ENCODE data around the gene TGFB1I1.
"Not testable (repeated sequence)": the region's sequence is repeated elsewhere in the genome, so short reads cannot be mapped to it uniquely, and the experiment has no call there.

The TGFB1I1 gene

DNA sequence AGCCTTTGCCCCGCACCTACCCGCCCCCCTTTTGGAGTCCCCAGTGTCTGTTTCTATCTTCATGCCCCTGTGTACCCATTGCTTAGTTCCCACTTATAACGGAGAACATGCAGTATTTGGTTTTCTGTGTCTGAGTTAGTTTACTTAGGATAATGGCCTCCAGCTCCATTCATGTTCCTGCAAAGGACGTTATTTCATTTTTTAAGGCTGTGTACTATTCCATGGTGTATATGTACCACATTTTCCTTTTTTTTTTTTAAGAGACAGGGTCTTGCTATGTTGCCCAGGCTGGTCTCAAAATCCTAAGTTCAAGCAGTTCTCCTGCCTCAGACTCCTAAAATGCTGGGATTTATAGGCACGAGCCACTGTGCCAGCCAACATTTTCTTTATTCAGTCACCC is 4.1 kb upstream of the TGFB1I1 start:
- in situ Hi-C loops (cut with MboI; ENCODE audit: low sequenced_read_pairs) = no loop called here

DNA sequence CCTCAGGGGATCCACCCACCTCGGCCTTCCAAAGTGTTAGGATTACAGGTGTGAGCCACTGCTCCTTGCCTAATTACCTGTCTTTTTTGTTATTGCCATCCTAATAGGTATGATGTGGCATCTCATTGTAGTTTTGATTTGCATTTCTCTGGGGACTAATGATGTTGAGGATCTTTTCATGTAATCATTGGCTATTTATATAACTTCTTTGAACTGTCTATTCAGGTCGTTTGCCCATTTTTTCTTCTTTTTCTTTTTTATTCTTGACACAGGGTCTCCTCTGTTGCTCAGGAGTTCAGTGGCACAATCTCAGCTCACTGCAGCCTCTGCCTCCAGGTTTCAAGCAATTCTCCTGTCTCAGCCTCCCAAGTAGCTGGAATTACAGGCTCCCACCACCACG is 1.3 kb upstream of the TGFB1I1 start:
- in situ Hi-C loops (cut with MboI; ENCODE audit: low sequenced_read_pairs) = no loop called here

- in situ Hi-C loops (cut with MboI; ENCODE audit: low sequenced_read_pairs) = no loop called here
These were observed 594 bp upstream of the TGFB1I1 start for GRCh38 chr16:31471241-31471874.

DNA sequence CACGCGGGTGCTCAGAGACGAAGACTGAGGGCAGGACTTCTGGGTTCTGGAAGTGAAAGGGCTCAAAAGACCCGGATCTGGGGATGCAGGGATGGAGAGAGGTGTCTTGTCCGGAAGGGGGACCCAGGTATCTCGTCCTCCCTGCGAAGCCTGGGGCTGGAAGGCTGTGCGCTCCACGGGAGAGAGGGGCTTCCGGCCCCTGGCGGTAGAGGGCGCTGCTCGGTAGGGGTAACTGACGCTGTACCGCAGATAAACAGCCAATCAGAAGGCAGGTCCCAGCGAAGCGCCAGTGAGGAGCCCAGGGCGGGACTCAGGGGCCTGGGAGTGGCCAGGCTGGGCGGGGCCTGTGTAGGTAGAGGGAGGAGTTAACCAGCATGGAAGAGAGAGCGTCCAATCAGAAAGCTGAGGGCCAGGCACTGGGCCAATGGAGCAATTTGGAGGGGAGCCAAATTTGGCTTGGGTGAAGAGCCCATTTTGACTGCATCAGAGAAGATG is 804 bp downstream of the TGFB1I1 start:
- in situ Hi-C loops (cut with MboI; ENCODE audit: low sequenced_read_pairs) = no loop called here

DNA sequence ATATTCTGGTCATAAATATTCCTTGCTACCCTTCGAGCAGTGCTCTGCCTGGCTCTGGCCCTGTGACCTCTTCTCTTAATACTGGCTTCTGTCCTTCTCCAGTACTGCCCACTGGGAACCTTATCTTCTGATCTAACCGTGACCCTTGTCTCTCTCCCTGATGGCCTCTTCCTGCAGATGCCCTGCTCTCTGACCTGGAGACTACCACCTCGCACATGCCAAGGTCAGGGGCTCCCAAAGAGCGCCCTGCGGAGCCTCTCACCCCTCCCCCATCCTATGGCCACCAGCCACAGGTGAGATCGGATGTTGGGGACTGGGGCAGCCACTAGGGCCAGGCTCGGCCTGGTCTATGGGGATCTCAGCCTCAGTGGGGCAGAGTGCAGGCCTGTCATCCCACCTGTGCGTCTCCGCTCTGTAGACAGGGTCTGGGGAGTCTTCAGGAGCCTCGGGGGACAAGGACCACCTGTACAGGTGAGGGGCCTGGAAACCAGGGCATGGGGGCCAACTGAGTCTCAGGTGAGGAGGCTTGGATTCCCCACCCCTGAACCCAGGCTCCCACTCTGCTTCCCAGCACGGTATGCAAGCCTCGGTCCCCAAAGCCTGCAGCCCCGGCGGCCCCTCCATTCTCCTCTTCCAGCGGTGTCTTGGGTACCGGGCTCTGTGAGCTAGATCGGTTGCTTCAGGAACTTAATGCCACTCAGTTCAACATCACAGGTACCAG is 1.5 kb downstream of the TGFB1I1 start:
- in situ Hi-C loops (cut with MboI; ENCODE audit: low sequenced_read_pairs) = no loop called here

- in situ Hi-C loops (cut with MboI; ENCODE audit: low sequenced_read_pairs) = no loop called here
These were observed 2.3 kb downstream of the TGFB1I1 start for GRCh38 chr16:31474173-31474714.

GRCh38 chr16:31474773-31475738 is 3.1 kb downstream of the TGFB1I1 start:
- in situ Hi-C loops (cut with MboI; ENCODE audit: low sequenced_read_pairs) = no loop called here

DNA sequence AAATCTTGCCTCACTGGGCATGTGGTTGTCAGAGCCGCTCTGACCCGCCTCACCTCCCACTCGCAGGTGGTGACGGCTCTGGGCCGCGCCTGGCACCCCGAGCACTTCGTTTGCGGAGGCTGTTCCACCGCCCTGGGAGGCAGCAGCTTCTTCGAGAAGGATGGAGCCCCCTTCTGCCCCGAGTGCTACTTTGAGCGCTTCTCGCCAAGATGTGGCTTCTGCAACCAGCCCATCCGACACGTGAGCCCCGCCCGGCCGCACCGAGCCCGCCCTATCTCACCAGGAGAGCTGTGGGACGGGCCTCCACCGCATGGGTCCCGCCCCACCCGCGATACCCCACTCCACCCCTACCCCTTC is 4.0 kb downstream of the TGFB1I1 start:
- in situ Hi-C loops (cut with MboI; ENCODE audit: low sequenced_read_pairs) = no loop called here

- in situ Hi-C loops (cut with MboI; ENCODE audit: low sequenced_read_pairs) = no loop called here
These were observed 4.6 kb downstream of the TGFB1I1 start for GRCh38 chr16:31476303-31477219.

GRCh38 chr16:31477220-31478216 is 5.6 kb downstream of the TGFB1I1 start:
- in situ Hi-C loops (cut with MboI; ENCODE audit: low sequenced_read_pairs) = no loop called here

- in situ Hi-C loops (cut with MboI; ENCODE audit: low sequenced_read_pairs) = no loop called here
These were observed 7.0 kb downstream of the TGFB1I1 start for GRCh38 chr16:31478956-31479355.

DNA sequence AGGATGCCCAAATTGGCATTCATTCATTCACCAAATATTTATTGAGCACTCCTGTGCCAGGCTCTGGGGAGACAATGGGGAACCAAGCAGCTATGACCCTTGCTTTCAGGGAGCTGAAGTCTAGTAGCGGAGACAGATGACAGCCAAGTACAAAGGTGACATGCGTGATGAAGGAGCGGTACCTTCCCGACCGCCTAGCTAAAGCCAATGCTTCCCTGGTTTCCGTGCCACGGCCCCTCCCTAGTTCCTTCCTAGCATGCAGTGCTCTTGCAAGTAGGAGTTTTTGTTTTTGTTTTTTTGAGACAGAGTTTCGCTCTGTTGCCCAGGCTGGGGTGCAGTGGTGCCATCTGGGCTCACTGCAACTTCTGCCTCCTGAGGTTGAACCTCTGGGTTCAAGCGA is 7.8 kb downstream of the TGFB1I1 start:
- in situ Hi-C loops (cut with MboI; ENCODE audit: low sequenced_read_pairs) = no loop called here

GRCh38 chr16:31480851-31481536 is 9.0 kb downstream of the TGFB1I1 start:
- in situ Hi-C loops (cut with MboI; ENCODE audit: low sequenced_read_pairs) = no loop called here

DNA sequence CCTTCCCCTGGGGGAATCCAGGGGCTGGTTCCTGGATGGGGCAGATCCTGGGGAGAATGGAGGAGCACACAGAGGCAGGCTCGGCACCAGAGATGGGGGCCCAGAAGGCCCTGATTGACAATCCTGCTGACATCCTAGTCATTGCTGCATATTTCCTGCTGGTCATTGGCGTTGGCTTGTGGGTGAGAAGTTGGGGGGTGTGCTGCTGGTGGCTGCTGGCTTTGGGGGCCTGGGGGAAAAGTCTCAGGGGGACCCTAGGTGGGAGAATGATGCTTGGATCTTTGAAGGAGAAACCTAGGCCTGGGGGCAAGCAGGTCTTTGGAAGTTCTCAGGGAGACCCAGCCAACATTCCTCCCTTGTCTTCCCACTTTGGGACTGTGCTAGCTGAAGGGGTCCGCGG is 11.1 kb downstream of the TGFB1I1 start, which contains the start of gene SLC5A2:
Gene SLC5A2 (plus strand): TSS at position 43 of the 400 bp plus-strand sequence. CDS start 14 bp downstream, at position 57.
- in situ Hi-C loops (cut with MboI; ENCODE audit: low sequenced_read_pairs) = no loop called here

GRCh38 chr16:31484048-31484447 is 12.1 kb downstream of the TGFB1I1 start:
- in situ Hi-C loops (cut with MboI; ENCODE audit: low sequenced_read_pairs) = not testable (repeated sequence)

- in situ Hi-C loops (cut with MboI; ENCODE audit: low sequenced_read_pairs) = no loop called here
These were observed 12.7 kb downstream of the TGFB1I1 start for GRCh38 chr16:31484491-31485171.

DNA sequence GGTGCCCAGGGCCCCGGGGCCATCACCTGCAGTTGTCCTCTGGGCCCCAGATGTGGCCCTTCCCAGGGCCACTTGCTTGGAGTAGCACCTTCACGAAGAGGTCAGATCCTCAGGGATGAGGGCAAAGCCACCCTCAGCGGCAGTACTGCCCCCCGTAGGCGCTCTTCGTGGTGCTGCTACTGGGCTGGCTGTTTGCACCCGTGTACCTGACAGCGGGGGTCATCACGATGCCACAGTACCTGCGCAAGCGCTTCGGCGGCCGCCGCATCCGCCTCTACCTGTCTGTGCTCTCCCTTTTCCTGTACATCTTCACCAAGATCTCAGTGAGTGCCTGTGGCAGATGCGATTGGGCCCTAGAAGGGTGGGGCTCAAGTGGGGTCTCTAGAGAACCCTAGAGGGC is 13.6 kb downstream of the TGFB1I1 start:
- in situ Hi-C loops (cut with MboI; ENCODE audit: low sequenced_read_pairs) = no loop called here

DNA sequence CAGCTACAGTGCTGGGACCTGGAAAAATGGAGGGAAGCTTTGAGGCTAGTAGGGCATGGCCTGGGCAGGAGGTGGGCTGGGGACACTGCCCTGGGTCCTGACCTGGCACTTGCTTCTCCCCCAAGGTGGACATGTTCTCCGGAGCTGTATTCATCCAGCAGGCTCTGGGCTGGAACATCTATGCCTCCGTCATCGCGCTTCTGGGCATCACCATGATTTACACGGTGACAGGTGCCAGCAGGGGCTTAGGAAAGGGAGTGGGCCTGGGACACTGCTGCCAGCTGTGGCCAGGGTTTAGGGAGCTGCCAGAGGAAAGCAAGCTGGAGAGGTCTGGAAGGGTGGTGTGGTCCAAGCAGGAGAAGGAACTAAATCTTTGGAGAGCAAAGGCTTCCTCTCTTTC is 14.1 kb downstream of the TGFB1I1 start:
- in situ Hi-C loops (cut with MboI; ENCODE audit: low sequenced_read_pairs) = no loop called here

Measured in hTERT RPE-1 (cell line).